NCI-H1092 treated with DMSO at 0.1 percent for 48 hours (cell line): ENCODE data around the gene NAV3.
A peak's percentile ranks its signal among the peaks of the same experiment; 100 is the strongest.

Source experiments
- DNase-seq: peaks from one replicate; lab custom pipeline; 2025; lab: John Stamatoyannopoulos, UW

NAV3 gene

GRCh38 chr12:77924703-77925102 lies 94.0 kb downstream of the NAV3 start:
- DNase-seq: no peak

- DNase-seq: peak; percentile 87
Observed at GRCh38 chr12:77925536-77926108, 94.9 kb downstream of the NAV3 start.

- no peak for DNase-seq
Observed at GRCh38 chr12:77928078-77928477, 97.4 kb downstream of the NAV3 start.

GRCh38 chr12:77932216-77932615 lies 101.5 kb downstream of the NAV3 start:
- DNase-seq: no peak

GRCh38 chr12:77938301-77938700 lies 107.6 kb downstream of the NAV3 start:
- no peak for DNase-seq

GRCh38 chr12:77940011-77940423 lies 109.3 kb downstream of the NAV3 start:
- DNase-seq: no peak

- DNase-seq: no peak
Observed at GRCh38 chr12:77940567-77940966, 109.9 kb downstream of the NAV3 start.

GRCh38 chr12:77941401-77941800 lies 110.7 kb downstream of the NAV3 start:
- no peak for DNase-seq

- DNase-seq: no peak
Observed at GRCh38 chr12:77943466-77943865, 112.8 kb downstream of the NAV3 start.

- no peak for DNase-seq
Observed at GRCh38 chr12:77946541-77947061, 115.9 kb downstream of the NAV3 start.

- no peak for DNase-seq
Observed at GRCh38 chr12:77947330-77947729, 116.6 kb downstream of the NAV3 start.

GRCh38 chr12:77947746-77948145 lies 117.1 kb downstream of the NAV3 start:
- DNase-seq: no peak

- no peak for DNase-seq
Observed at GRCh38 chr12:77949943-77950342, 119.2 kb downstream of the NAV3 start.

GRCh38 chr12:77953528-77954205 lies 123.0 kb downstream of the NAV3 start:
- no peak for DNase-seq

- no peak for DNase-seq
Observed at GRCh38 chr12:77954206-77954555, 123.5 kb downstream of the NAV3 start.

- DNase-seq: no peak
Observed at GRCh38 chr12:77957062-77957461, 126.4 kb downstream of the NAV3 start.

- DNase-seq: no peak
Observed at GRCh38 chr12:77963576-77964178, 133.0 kb downstream of the NAV3 start.

- no peak for DNase-seq
Observed at GRCh38 chr12:77965790-77966189, 135.1 kb downstream of the NAV3 start.

GRCh38 chr12:77968021-77968420 lies 137.3 kb downstream of the NAV3 start:
- DNase-seq: no peak

GRCh38 chr12:77968571-77968970 lies 137.9 kb downstream of the NAV3 start:
- DNase-seq: no peak

- DNase-seq: no peak
Observed at GRCh38 chr12:77973579-77973978, 142.9 kb downstream of the NAV3 start.

- no peak for DNase-seq
Observed at GRCh38 chr12:77974645-77975044, 144.0 kb downstream of the NAV3 start.

- no peak for DNase-seq
Observed at GRCh38 chr12:77979597-77980250, 149.0 kb downstream of the NAV3 start.
